ENCODE measurements around the gene KIF2C. TPM values are rescaled to one million over a fixed set of nuclear protein-coding genes. Genes with fewer than 3 reads are reported as not detected.
A peak's percentile ranks its signal among the peaks of the same experiment; 100 is the strongest.

The KIF2C gene
- total and polyA plus RNA-seq, 9 of the 15 experiments (the other 6 are each of a cell fraction or from before 2014, with no cell fraction given), result 84.9 to 226 (median 169) TPM

DNA sequence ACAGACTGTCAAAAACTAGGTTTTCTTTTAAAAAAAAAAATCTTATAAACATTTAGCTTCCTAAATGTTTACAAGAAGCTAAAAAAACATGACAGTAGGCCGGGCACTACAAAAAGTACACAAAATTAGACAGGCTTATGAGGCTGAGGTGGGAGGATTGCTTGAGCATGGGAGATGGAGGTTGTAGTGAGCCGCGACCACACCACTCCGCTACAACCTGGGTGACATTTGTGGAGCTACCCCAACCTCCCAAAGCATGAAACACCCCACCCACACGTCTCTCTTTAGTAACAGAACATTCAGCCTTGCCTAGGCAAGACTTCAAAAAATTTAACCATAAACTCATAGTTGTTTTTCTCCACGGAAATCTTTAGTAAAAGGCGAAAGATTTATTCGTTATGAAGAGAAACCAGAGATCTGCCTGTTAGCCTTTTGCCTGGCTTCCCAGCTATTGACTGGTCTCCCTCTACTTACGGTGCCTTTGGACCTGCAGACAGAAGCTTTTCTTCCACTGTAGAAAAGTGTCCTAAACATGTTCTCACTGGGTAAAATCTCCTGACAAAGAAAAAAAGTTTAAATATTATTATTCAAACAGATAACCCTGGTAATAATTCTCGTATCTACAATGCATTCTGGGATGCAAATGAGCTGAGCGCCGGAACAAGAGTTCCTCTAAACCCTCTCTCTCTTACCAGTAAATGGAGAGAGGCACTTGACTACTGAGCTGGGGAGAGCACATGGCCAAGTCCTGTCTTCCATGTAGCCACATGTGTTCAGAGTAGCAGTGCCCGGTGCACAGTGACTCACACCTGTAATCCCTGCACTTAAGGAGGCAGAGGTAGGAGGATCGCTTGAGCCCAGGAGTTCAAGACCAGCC, 17.9 kb upstream of the KIF2C start (continued):
- TF ChIP-seq POLR2AphosphoS2 (IDR thresholded peaks at IDR 0.05; ENCODE audit: low read length), result peak; percentile 100
- peak; percentile 99 for TF ChIP-seq SP1 (CRISPR knock-in tag; IDR thresholded peaks at IDR 0.05)
- peak; percentile 99 for TF ChIP-seq MYC (IDR thresholded peaks at IDR 0.05; ENCODE audit: low read depth, low read length)
- peak; percentile 85; the same call in 1 of the 2 replicates for TF ChIP-seq MYC (CRISPR knock-in tag; IDR thresholded peaks at IDR 0.05; ENCODE audit: borderline replicate concordance, low read depth)
- peak; percentile 55; the same call in 1 of the 2 replicates for TF ChIP-seq IRF2 (CRISPR knock-in tag; IDR thresholded peaks at IDR 0.05)
- TF ChIP-seq PYGO2 (tag; IDR thresholded peaks at IDR 0.05), result peak; percentile 93
- TF ChIP-seq ELK3 (CRISPR knock-in tag; IDR thresholded peaks at IDR 0.05), result peak; percentile 98
- TF ChIP-seq, protein P1, sequence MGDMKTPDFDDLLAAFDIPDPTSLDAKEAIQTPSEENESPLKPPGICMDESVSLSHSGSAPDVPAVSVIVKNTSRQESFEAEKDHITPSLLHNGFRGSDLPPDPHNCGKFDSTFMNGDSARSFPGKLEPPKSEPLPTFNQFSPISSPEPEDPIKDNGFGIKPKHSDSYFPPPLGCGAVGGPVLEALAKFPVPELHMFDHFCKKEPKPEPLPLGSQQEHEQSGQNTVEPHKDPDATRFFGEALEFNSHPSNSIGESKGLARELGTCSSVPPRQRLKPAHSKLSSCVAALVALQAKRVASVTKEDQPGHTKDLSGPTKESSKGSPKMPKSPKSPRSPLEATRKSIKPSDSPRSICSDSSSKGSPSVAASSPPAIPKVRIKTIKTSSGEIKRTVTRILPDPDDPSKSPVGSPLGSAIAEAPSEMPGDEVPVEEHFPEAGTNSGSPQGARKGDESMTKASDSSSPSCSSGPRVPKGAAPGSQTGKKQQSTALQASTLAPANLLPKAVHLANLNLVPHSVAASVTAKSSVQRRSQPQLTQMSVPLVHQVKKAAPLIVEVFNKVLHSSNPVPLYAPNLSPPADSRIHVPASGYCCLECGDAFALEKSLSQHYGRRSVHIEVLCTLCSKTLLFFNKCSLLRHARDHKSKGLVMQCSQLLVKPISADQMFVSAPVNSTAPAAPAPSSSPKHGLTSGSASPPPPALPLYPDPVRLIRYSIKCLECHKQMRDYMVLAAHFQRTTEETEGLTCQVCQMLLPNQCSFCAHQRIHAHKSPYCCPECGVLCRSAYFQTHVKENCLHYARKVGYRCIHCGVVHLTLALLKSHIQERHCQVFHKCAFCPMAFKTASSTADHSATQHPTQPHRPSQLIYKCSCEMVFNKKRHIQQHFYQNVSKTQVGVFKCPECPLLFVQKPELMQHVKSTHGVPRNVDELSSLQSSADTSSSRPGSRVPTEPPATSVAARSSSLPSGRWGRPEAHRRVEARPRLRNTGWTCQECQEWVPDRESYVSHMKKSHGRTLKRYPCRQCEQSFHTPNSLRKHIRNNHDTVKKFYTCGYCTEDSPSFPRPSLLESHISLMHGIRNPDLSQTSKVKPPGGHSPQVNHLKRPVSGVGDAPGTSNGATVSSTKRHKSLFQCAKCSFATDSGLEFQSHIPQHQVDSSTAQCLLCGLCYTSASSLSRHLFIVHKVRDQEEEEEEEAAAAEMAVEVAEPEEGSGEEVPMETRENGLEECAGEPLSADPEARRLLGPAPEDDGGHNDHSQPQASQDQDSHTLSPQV (IDR thresholded peaks at IDR 0.05), result peak; percentile 99
- TF ChIP-seq NBN (IDR thresholded peaks at IDR 0.05; ENCODE audit: low read depth), result peak; percentile 100
- TF ChIP-seq MCM5 (IDR thresholded peaks at IDR 0.05; ENCODE audit: low read depth), result no peak
- peak; percentile 93 for TF ChIP-seq ZBTB1 (CRISPR knock-in tag; IDR thresholded peaks at IDR 0.05; ENCODE audit: borderline replicate concordance, low read depth)
- 0 out of 2 replicates have a peak, but pooled peaks have one; percentile 69 for TF ChIP-seq TCF15 (CRISPR knock-in tag; IDR thresholded peaks at IDR 0.05)
- TF ChIP-seq, protein P2, sequence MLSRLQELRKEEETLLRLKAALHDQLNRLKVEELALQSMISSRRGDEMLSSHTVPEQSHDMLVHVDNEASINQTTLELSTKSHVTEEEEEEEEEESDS (CRISPR knock-in tag; IDR thresholded peaks at IDR 0.05), result peak; percentile 100
- TF ChIP-seq BHLHE40 (IDR thresholded peaks at IDR 0.05; ENCODE audit: low read length), result peak; percentile 65
- peak; percentile 100 for TF ChIP-seq ZNF696 (CRISPR knock-in tag; conservative IDR thresholded peaks at IDR 0.05)
- TF ChIP-seq NFIX (CRISPR knock-in tag; IDR thresholded peaks at IDR 0.05; ENCODE audit: low read depth), result peak; percentile 36; the same call in 1 of the 2 replicates
- TF ChIP-seq RBM34 (IDR thresholded peaks at IDR 0.05; ENCODE audit: borderline replicate concordance, insufficient read depth, low read length), result no peak
- peak; percentile 80 for TF ChIP-seq KLF16 (IDR thresholded peaks at IDR 0.05)
- TF ChIP-seq ZNF239 (CRISPR knock-in tag; IDR thresholded peaks at IDR 0.05), result peak; percentile 70
- no peak for TF ChIP-seq PPARD (CRISPR knock-in tag; IDR thresholded peaks at IDR 0.05)
- no peak for TF ChIP-seq ATF2 (CRISPR knock-in tag; IDR thresholded peaks at IDR 0.05)

Data from K562 (cell line).